WERI-Rb-1 (cell line): ENCODE measurements around the gene CMC1.
A peak's percentile ranks its signal among the peaks of the same experiment; 100 is the strongest.

Experiments
- DNase-seq: peaks from one replicate; pipeline ENCODE4 v3.0.0-alpha.2; 2020
- H3K27ac ChIP-seq: fragments of 250-450 bp; sonication (Bioruptor Pico); 2 replicates; pipeline ENCODE4 v1.5.1; 2020; ENCODE audit warnings: mild to moderate bottlenecking, moderate library complexity
- H3K27me3 ChIP-seq: fragments of 250-450 bp; sonication (Bioruptor Pico); 2 replicates; pipeline ENCODE4 v1.5.1; 2021; ENCODE audit warnings: mild to moderate bottlenecking, low read depth, moderate library complexity; ENCODE audit not compliant: insufficient read depth, severe bottlenecking
- H3K36me3 ChIP-seq: fragments of 250-450 bp; sonication (Bioruptor Pico); 2 replicates; pipeline ENCODE4 v1.5.1; 2020; ENCODE audit warnings: mild to moderate bottlenecking, moderate library complexity
- H3K4me3 ChIP-seq: 2 replicates; pipeline ENCODE4 v1.5.1; 2011; ENCODE audit warnings: low read depth, mild to moderate bottlenecking, control low read depth, low read length
- H3K9me3 ChIP-seq: fragments of 250-450 bp; sonication (Bioruptor Pico); 2 replicates; pipeline ENCODE4 v1.5.1; 2021; ENCODE audit warnings: mild to moderate bottlenecking, moderate library complexity; ENCODE audit not compliant: severe bottlenecking
- CTCF ChIP-seq: IDR thresholded peaks from 2 replicates; pipeline ENCODE4 v1.5.1; 2011; ENCODE audit warnings: low read depth, mild to moderate bottlenecking, control low read depth, inconsistent platforms, low read length

Gene CMC1

GRCh38 chr3:28308196-28308595, 66.8 kb downstream of the CMC1 start:
- Histone ChIP-seq H3K9me3 (no peaks in the 10 kb centered on the region), H3K27ac (no peak overlapping the region), H3K4me3 (no peak overlapping the region), H3K27me3 (no peaks in the 10 kb centered on the region), H3K36me3 (no peaks in the 10 kb centered on the region)
- DNase-seq: no peak
- TF ChIP-seq CTCF: no peak

GRCh38 chr3:28315711-28316110, 74.3 kb downstream of the CMC1 start:
- no peaks in the 10 kb centered on the region for H3K27me3 ChIP-seq
- H3K36me3 ChIP-seq: no peaks in the 10 kb centered on the region
- no peak overlapping the region for H3K4me3 ChIP-seq
- no peak for TF ChIP-seq CTCF
- no peak overlapping the region for H3K27ac ChIP-seq
- no peaks in the 10 kb centered on the region for H3K9me3 ChIP-seq
- DNase-seq: no peak

GRCh38 chr3:28316226-28316625, 74.8 kb downstream of the CMC1 start:
- Histone ChIP-seq H3K9me3 (no peaks in the 10 kb centered on the region), H3K27me3 (no peaks in the 10 kb centered on the region), H3K36me3 (no peaks in the 10 kb centered on the region), H3K27ac (no peak overlapping the region), H3K4me3 (no peak overlapping the region)
- DNase-seq: no peak
- no peak for TF ChIP-seq CTCF

GRCh38 chr3:28317438-28318022, 76.1 kb downstream of the CMC1 start:
- Histone ChIP-seq H3K27ac (no peak overlapping the region), H3K27me3 (no peaks in the 10 kb centered on the region), H3K36me3 (no peaks in the 10 kb centered on the region; the same call in 1 of the 2 replicates), H3K4me3 (no peak overlapping the region), H3K9me3 (no peaks in the 10 kb centered on the region)
- peak; percentile 35 for DNase-seq
- peak; percentile 55 for TF ChIP-seq CTCF

- DNase-seq: no peak
- H3K9me3 ChIP-seq: no peaks in the 10 kb centered on the region
- no peak overlapping the region for H3K27ac ChIP-seq
Observed at GRCh38 chr3:28320981-28321380, 79.6 kb downstream of the CMC1 start.

More at GRCh38 chr3:28320981-28321380, 79.6 kb downstream of the CMC1 start:
- no peak for TF ChIP-seq CTCF
- Histone ChIP-seq H3K4me3 (no peak overlapping the region), H3K36me3 (peaks cover 20% of the 10 kb centered on the region), H3K27me3 (no peaks in the 10 kb centered on the region)
